NCI-H1930 (cell line): ENCODE results near the gene MDP1.
A peak's percentile ranks its signal among the peaks of the same experiment; 100 is the strongest.

Experiments
- DNase-seq, 2 experiments: peaks; one replicate each; lab custom pipeline; 2025; lab: John Stamatoyannopoulos, UW

MDP1 gene

DNA sequence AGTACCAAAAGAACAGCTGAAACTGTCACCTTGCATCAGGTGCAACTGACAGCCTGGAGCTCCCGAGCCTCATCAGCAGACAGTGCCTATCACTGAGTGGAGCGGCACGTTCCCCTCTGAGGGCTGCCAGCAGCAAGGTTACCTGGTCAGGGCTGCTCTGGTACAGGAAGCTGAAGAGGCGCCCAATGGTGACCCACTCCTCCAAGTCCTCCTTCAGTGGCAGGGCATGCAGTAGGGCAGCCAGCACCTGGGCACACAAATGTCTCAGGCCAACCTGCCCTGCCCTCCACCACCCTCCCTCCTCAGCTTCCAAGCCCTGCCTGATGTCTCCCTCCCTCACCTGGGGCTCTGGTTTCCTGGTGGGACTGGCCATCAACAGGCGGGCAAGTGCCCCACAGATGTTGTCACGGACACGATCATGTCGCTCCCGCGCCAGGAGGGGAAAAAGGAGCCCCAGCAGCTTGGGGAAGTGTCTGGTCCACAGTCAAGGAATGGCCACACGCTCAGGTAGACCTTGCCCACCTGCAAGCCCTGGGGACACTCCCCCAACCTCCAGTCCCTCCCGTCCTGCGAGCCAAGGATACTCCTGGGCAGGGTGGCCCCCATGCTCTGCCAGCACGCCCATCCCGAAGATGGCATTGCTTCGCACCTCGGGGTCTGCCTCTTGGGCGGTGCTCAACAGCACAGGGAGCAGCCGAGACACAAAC is 34.3 kb downstream of the MDP1 start:
- DNase-seq: no peak

- no peak for DNase-seq
Measured at GRCh38 chr14:24179961-24180796, 35.7 kb downstream of the MDP1 start.

DNA sequence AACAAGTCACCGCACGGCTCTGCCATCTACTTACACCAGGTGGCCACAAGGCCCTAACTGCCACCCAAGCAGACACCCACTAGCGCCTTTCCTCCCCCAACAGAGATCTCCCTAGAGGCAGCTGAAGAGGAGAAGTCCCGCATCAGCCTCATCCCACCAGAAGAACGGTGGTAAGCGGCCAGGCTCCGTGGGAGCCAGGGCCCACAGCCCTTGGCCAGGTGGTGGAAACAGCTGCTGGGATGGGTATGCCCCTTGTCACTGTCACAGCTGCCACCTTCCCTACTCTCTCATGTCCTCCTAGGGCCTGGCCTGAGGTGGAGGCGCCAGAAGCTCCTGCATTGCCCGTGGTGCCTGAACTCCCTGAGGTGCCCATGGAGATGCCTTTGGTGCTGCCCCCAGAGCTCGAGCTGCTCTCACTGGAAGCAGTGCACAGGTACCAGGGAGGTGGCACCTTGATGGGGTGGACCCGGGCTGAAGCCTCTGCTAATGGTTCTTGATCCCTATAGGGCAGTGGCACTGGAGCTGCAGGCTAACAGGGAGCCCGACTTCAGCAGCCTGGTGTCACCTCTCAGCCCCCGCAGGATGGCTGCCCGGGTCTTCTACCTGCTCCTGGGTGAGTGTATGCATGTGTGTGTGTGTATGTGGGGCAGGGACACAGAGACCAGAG is 36.4 kb downstream of the MDP1 start:
- no peak for DNase-seq

GRCh38 chr14:24178399-24179178 is 37.3 kb downstream of the MDP1 start:
- no peak for DNase-seq

DNA sequence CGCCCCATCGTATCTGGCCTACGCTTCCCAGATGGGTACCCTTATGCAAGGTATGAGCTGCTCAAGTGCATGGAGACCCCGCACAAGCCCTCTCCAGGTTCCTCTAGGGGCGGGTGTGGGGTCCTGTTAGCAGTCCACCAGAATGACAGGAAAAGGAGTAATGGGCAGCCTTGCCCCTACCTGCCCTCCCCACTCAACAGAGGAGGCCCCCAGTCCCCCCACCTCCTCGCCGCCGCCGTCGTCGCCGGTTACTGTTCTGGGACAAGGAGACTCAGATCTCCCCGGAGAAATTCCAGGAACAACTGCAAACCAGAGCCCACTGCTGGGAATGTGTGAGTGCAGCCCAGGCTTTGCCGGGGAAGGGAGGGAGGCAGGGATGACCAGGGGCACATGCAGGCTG is 38.0 kb downstream of the MDP1 start:
- no peak for DNase-seq

DNA sequence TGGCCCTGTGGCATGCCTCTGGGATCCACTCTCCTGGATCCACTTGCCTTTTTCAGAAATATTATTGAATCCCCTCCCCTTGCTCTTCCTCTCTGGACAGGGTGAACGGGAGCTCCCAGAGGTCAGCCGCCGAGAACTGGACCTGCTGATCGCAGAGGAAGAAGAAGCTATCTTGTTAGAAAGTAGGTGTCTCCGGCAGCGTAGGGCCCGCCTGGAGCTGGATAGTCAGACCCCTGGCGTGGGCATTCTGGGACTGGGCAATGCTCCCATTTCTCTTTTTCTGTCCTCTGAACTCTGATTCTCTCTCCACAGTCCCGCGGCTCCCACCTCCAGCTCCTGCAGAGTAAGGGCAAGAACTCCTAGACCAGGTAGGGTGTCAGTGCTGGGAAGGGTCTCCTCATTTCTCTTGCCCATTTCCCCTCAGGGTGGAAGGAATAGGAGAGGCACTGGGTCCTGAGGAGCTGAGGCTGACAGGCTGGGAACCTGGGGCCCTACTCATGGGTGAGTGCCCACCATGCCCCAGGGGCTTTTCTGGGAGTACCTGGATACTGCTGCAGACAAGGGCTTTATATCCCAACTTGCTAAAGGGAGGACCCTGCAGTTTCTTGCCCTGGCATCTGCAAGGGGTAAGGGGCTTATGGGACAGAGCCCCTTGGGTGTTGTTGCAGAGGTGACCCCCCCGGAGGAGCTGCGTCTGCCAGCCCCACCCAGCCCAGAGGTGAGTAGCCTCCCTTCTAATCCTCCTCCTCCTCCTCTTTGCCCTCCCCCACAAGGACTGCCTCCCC is 38.6 kb downstream of the MDP1 start:
- DNase-seq: no peak

DNA sequence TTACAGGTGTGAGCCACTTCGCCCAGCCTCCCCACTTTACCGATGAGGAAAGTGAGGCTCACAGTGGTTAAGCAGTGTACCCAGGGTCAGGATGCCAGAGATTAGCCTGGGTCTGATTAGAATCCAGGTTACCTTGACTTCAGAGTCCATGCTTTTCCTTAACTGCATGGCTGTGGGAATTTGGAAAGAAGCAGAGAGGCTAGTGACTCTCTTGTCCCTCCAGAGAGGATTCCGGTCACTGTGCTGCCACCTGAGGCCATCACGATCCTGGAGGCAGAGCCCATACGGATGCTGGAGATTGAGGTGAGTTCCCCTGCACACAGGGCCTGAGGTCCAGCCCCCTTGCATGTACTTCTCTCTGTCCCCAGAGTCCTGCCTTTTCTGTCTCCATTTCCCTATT is 39.3 kb downstream of the MDP1 start:
- no peak for DNase-seq

- DNase-seq: no peak
Measured at GRCh38 chr14:24172871-24173281, 43.0 kb downstream of the MDP1 start.

DNA sequence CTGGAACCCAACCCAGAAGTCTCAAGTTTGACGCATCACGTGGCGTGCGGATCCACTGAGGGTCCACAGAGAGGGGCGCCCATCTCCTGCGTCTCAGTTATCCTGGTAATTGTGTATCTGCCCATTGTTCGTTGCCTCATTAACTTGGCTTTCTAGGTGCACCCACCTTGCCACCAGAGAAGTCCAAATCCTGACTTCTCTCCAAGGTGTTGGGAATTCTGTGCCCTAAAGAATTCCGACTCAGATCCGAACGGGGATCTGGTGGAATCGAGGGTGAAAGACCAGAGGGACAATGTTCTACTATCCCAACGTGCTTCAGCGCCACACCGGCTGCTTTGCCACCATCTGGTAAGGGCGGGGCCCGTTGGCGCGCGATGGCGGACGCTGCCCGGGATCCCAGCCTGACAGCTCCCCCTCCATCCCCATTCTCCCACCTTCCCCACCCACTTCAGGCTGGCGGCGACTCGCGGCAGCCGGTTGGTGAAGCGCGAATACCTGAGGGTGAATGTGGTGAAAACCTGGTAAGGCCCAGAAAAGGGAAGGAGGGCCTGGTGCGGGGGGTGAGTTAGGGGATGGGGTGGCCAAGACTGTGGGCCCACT is 43.5 kb downstream of the MDP1 start:
- no peak for DNase-seq

DNA sequence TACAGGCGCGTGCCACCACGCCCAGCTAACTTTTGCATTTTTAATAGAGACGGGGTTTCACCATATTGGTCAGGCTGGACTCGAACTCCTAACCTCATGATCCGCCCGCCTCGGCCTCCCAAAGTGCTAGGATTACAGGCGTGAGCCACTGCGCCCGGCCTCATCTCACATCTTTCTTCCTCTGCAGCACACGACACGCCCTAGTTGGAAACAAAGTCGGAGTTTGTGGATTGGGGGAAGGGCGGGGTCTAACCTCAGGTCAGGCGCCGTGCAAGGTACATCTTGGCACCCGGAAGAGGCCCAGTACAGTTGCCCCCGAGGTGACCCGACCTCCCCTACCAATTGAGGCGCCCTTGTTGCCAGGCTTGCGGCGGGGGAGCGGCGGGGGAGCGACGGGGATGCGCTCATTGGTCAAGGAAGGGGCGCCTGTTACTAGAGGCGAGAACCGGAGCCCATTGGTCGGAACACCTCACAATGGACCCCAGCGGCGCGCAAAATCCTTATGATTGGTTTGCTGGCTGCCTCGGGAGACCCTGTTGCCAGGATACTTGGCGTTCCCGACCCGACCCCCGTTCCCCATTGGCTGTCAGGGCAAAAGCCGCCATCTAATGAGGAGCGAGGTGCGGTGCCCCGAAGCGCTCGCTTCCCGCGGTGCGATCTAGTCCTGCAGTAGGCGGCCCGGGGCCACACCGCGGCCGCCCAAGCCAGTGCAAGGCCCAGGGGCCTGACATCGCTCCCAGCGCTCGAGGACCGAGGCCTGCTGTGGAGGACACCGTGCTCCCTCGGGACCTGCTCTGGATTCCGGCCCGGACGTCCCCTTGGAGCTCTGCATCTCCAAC is 44.2 kb downstream of the MDP1 start, which contains the start of gene REC8:
REC8 (plus strand) TSS at position 659 of the 839 bp plus-strand sequence. CDS start 473 bp downstream, outside the sequence.
- peak; percentile 63 to 82 for DNase-seq

DNA sequence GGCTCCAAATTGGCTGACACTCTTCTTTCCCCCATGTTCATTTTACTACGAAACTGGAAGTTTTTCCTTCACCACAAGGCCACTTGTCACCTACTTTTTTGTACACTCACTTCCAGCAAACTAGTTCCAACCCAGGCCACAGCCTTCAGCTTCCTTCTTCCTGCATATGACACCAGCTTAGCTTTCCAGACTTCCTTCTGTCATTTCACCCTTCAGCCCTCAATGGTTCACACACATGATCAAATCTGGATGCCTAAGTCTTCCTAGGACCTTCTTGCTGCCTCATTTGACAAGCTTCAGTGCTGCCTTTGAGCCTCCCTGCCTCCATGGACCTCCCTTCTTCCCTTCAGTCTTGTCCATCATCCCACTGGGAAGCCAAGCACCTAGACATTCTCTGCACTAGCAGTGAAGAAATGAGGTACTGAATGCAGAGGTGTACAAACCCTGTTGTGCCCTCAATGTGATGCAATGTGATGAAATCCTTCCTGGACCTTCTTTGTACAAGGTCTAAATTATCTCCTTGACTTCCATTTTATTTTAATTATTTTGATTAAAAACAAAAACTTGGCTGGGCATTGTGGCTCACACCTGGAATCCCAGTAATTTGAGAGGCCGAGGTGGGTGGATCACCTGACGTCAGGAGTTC is 48.3 kb downstream of the MDP1 start:
- DNase-seq: peak in 1 of 2 experiments; percentile 28

DNA sequence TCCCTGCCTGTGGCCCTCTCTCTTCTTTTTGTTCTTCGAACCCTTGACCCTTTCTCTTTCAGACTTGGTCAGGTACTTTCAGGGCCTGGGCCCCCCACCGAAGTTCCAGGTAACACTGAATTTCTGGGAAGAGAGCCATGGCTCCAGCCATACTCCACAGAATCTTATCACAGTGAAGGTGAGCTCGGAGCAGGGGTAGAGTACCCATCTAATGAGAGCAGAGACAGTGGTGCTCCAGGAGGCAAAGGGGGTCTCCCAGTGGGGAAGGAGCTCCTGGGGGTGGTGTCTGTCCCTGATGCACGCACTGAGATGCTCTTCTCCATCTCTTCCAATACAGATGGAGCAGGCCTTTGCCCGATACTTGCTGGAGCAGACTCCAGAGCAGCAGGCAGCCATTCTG is 50.1 kb downstream of the MDP1 start:
- no peak for DNase-seq

GRCh38 chr14:24164518-24164991 is 51.3 kb downstream of the MDP1 start:
- no peak for DNase-seq
